HG03565 (cell line): ENCODE results near the gene POLE4.

ENCODE experiments used
- ATAC-seq: cut with Tn5 transposase; IDR thresholded peaks from one replicate; pipeline ENCODE4 v1.9.1; 2021; ENCODE audit warnings: mild to moderate bottlenecking, moderate library complexity; ENCODE audit not compliant: unreplicated experiment

POLE4 gene

DNA sequence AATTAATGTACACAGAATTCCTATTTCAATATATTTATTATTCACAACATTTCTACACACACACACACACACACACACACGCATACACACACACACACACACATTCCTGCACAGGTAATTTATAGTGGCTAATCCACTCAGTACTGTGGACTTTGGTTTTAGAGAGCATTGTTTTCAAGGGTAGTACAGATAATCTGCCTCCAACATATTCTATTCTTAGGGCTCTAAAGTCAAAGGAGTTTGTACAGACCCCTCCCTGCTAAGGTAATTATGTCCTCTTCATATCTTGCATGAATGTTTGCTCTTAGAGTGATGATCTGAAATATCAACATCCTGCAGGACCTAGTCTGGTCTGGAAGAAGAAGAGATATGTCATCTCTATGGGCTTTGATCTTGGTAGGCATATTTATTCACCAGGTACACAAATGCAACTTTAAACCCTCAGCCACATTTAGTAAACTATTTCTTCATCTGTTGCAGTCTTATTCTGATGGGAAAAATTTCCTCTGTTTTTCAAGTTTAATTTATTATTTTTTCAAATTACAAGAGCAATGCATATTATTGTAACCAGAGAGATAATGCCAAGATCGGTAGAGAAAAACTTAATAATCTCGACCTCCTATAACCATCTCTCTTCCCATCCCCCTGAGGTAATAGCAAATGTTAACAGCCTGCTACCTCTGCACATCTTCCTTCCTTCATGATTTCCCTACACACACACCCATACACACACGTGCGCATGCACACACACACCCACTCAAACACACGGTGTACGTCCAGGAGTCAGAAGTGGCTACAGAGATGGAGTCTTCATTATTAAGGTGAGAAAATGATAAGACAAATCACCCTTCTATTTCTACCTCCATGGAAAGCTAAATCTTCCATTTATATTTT, 18.3 kb upstream of the POLE4 start:
- ATAC-seq = no peak

DNA sequence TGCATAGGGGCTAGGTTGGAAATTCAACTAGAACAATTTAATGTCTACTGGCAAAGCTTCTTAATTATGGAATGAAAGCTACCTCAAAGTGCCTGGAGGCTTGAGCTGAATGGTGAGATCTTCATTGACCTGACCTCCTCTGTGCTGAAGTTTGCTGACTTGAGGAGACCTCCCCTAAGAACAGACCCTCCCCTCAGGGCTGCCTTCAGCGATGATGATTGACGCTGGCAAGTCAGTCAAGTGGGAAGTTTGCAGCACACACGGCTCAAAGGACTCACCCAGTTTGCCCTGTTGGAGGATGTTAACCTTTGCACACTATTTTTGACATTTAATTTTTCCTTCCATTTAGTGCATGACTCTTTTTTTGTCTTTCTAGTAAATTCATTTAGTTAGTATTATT, 17.2 kb upstream of the POLE4 start:
- no peak for ATAC-seq

DNA sequence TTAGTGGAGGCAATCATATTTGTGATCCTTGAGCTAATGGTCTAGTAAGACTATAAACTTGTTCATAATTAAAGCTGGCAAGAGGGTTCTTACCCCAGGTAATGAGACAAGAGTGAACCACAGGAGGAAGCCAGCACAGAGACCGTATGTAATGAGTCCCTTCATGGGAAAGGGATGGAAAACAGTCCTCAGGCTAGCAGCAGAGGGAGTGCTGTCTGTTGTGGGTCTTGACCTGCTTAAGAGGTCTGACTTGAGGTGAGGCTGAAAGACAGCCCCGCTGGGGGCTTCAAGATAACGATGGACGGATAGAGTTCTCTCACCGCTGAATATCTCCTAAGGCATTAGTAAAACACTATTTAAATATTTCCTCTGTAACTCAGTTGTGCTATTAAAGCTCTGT, 16.2 kb upstream of the POLE4 start:
- no peak for ATAC-seq

DNA sequence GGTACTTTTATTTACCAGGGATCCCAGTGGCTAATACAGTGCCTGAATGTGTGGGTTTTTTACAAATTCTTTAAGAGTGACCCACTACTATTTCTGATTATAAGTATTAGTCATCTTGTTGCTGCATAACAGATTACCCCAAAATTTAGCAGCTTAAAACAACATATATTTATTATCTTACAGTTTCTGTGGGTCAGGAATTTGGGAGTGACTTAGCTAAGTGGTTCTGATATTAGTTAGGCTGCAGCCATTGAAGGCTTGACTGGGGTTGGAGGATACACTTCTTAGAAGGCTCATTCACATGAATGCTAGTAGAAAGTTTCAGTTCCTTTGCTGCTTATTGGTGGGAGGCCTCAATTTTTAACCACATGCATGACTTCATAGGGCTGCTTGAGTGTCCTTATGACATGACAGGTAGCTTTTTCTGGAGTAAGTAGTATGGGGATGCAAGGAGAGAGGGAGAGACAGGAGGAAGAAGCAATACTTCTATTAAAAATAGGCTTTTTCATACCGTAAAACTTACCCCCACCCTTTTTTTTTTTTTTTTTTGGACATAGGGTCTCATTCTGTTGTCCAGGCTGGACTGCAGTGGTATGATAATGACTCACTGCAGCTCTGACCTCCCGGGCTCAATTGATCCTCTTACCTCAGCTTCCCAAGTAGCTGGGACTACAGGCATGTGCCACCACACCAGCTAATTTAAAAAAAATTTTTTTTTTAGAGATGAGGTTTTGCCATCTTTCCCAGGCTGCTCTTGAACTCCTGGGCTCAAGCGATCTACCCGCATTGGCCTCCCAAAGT, 13.3 kb upstream of the POLE4 start:
- ATAC-seq = peak; percentile 100

GRCh38 chr2:74945788-74946331, 12.6 kb upstream of the POLE4 start:
- no peak for ATAC-seq

GRCh38 chr2:74947703-74948102, 10.7 kb upstream of the POLE4 start:
- no peak for ATAC-seq

GRCh38 chr2:74948779-74949178, 9.7 kb upstream of the POLE4 start:
- ATAC-seq = no peak

- ATAC-seq = no peak
Observed at GRCh38 chr2:74951211-74951754, 7.2 kb upstream of the POLE4 start.

GRCh38 chr2:74952575-74952974, 5.9 kb upstream of the POLE4 start:
- ATAC-seq = no peak

DNA sequence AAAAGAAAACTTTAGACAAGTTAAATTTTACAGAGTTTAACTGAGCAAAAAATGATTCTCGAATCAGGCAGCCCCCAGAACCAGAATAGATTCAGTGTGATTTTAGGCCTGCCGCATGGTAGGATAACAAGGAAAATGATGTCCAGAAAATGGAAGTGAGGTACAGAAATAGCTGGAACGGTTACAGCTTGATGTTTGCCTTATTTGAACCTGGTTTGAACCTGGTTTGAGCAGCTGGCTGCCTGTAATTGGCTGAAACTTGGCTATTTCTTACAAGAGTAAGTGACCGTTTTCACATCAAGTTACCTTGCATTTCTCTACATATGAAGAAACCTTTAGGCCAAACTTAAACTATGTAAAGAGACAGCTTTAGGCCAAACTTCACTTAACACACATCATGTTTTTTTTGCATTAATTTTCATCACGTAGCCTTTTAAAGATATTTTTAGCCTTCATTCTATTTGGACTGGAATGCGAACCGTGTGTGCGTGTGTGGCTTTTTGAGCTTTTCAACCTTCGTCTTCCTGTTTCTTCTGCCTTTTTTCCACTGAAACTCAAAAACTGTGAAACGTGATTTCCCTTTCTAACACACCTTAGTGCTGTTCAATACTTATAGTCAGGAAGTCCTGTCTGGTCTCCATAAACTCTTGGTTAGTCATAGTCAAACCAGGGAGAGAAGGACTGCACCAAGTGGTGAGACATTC, 4.5 kb upstream of the POLE4 start:
- no peak for ATAC-seq

DNA sequence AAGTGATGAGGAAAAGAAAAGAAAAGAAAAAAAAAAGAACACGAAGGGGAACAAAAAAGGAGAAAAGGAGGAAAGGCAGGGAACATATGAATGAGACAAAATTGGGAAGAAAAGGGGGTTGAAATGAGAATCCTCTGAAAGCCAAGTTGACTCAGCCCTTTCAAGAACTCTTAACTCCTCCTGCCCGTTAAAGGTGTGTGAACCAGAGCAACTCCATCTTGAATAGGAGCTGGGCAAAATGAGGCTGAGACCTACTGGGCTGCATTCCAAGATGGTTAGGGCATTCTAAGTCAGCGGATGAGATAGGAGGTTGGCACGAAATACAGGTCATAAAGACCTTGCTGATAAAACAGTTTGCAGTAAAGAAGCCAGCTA, 4.0 kb upstream of the POLE4 start:
- no peak for ATAC-seq

GRCh38 chr2:74957886-74958273, 563 bp upstream of the POLE4 start:
- ATAC-seq = no peak

GRCh38 chr2:74959106-74959751, 786 bp downstream of the POLE4 start:
- no peak for ATAC-seq

- ATAC-seq = no peak
Observed at GRCh38 chr2:74966887-74967286, 8.4 kb downstream of the POLE4 start.

DNA sequence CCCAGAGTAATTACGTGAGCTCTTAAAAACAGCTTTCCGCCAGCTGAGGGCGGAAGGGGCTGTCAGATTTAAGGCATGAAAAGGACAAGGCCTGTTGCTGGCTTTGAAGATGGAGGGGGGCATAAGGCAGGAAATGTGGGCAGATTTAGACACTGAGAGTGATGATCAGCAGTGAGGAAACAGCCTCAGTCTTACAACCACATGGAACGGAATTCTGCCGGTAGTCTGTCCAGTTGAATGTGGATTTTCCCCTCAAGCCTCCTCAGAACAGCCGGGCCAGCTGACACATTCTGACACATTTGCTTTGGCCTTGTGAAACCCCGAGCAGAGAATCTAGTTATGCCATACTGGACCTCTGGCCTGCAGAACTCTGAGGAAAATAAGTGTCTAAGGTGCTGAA, 16.6 kb downstream of the POLE4 start:
- no peak for ATAC-seq

- no peak for ATAC-seq
Observed at GRCh38 chr2:74979844-74980243, 21.4 kb downstream of the POLE4 start.

DNA sequence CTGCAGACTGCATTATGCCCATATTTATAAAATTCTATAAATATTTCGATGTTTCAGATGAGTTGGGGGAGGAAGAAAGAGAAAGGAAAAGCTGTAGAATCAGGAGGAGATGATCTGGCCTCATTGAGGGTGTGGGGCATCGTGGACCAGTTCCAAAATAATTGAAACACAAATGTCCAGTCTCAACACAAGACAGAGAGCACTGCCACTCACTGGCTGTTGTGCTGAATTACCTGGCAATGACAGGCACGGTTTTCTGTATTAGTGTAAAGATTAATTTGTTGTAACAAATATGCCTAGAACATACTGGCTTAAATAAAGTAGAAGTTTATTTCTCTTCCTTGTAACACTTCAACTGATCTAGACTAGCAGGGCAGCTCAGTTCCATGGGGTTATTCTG, 24.1 kb downstream of the POLE4 start:
- no peak for ATAC-seq

- no peak for ATAC-seq
Observed at GRCh38 chr2:74983631-74984392, 25.4 kb downstream of the POLE4 start.

- no peak for ATAC-seq
Observed at GRCh38 chr2:74984947-74985637, 26.6 kb downstream of the POLE4 start.
